CD14-positive monocyte (primary cell): ENCODE measurements around the gene FNDC3B. TPM values are rescaled to one million over a fixed set of nuclear protein-coding genes. Genes with fewer than 3 reads are reported as not detected.

Experiments used
- DNase-seq, 3 donors: peaks; one replicate each; pipeline ENCODE4 v3.0.0-alpha.2; 2011 to 2022
- H2AFZ ChIP-seq: 2 replicates; pipeline ENCODE4 v1.6.0; 2012; ENCODE audit warnings: mild to moderate bottlenecking, low read depth, low read length, inconsistent platforms; ENCODE audit not compliant: insufficient read depth, poor library complexity, severe bottlenecking
- H3K27ac ChIP-seq, 2 donors: 1 replicate in 1 of 2; 2 replicates in 1 of 2; pipeline ENCODE4 v1.5.1; 2012 to 2013; ENCODE audit warnings: low read length in 2 of 2, control low read depth in 1 of 2, inconsistent platforms in 1 of 2, low read depth in 1 of 2, mild to moderate bottlenecking in 1 of 2
- H3K27me3 ChIP-seq, 2 donors: one replicate each; pipeline versions ENCODE4 v1.6.0 to v1.6.1; 2011 to 2013; ENCODE audit warnings: low read length in 2 of 2; ENCODE audit not compliant: control insufficient read depth in 2 of 2, insufficient read depth in 2 of 2
- H3K36me3 ChIP-seq, 2 donors: replicated peaks in 1 of 2; 1 replicate in 1 of 2; 2 replicates in 1 of 2; pipeline versions ENCODE4 v1.5.1 to v1.6.1; 2012 to 2013; ENCODE audit warnings: low read length in 2 of 2, control low read depth in 1 of 2, inconsistent platforms in 1 of 2, mild to moderate bottlenecking in 1 of 2; ENCODE audit not compliant: insufficient read depth in 2 of 2, control insufficient read depth in 1 of 2
- H3K4me1 ChIP-seq, 2 donors: 1 replicate in 1 of 2; 2 replicates in 1 of 2; pipeline versions ENCODE4 v1.5.1 to v1.6.1; 2012 to 2013; ENCODE audit warnings: low read length in 2 of 2, control low read depth in 1 of 2, inconsistent platforms in 1 of 2, mild to moderate bottlenecking in 1 of 2, moderate library complexity in 1 of 2; ENCODE audit not compliant: insufficient read depth in 2 of 2, control insufficient read depth in 1 of 2
- H3K4me2 ChIP-seq: replicated peaks from 2 replicates; pipeline ENCODE3; 2012; ENCODE audit warnings: low read length, moderate library complexity, mild to moderate bottlenecking; ENCODE audit not compliant: poor library complexity, severe bottlenecking; ENCODE audit errors: extremely low read depth
- H3K4me3 ChIP-seq, 3 experiments: fragments of 200-600 bp in 1 of 3; sonication (generic) in 1 of 3; replicated peaks in 1 of 3; 1 replicate in 2 of 3; 2 replicates in 1 of 3; pipeline ENCODE4 v1.5.1; 2011 to 2013; ENCODE audit warnings: low read length in 3 of 3, mild to moderate bottlenecking in 3 of 3, control low read depth in 2 of 3, low read depth in 2 of 3, inconsistent platforms in 1 of 3, moderate library complexity in 1 of 3
- H3K79me2 ChIP-seq: 2 replicates; pipeline ENCODE4 v1.6.0; 2012; ENCODE audit warnings: mild to moderate bottlenecking, control low read depth, inconsistent platforms, low read length, moderate library complexity; ENCODE audit not compliant: insufficient read depth
- H3K9ac ChIP-seq: 2 replicates; pipeline ENCODE4 v1.6.0; 2017; ENCODE audit warnings: low read length, mild to moderate bottlenecking; ENCODE audit not compliant: insufficient read depth, poor library complexity, severe bottlenecking
- H3K9me3 ChIP-seq, 2 donors: replicated peaks in 1 of 2; 1 replicate in 1 of 2; 2 replicates in 1 of 2; pipeline versions ENCODE4 v1.5.1 to v1.6.1; 2012 to 2013; ENCODE audit warnings: low read length in 2 of 2, control low read depth in 1 of 2; ENCODE audit not compliant: control insufficient read depth in 1 of 2, insufficient read depth in 1 of 2
- H4K20me1 ChIP-seq: 2 replicates; pipeline ENCODE4 v1.6.0; 2012; ENCODE audit warnings: mild to moderate bottlenecking, low read length, control low read depth, moderate library complexity; ENCODE audit not compliant: insufficient read depth
- H3K27ac Mint-ChIP-seq, 7 donors: one replicate each; pipeline ENCODE4 v1.8.0; 2020; ENCODE audit warnings: mild to moderate bottlenecking in 7 of 7, mixed read lengths in 7 of 7, moderate library complexity in 6 of 7, inconsistent platforms in 2 of 7
- H3K27me3 Mint-ChIP-seq, 3 donors: one replicate each; pipeline ENCODE4 v1.8.0; 2021 to 2022; ENCODE audit warnings: low read depth in 3 of 3, mild to moderate bottlenecking in 3 of 3, mixed read lengths in 3 of 3, moderate library complexity in 3 of 3, inconsistent platforms in 1 of 3
- H3K36me3 Mint-ChIP-seq, 2 donors: one replicate each; pipeline ENCODE4 v1.8.0; 2020; ENCODE audit warnings: mixed read lengths in 2 of 2, inconsistent platforms in 1 of 2, mild to moderate bottlenecking in 1 of 2
- H3K4me1 Mint-ChIP-seq: one replicate; pipeline ENCODE4 v1.8.0; 2020; ENCODE audit warnings: mild to moderate bottlenecking, mixed read lengths
- H3K4me3 Mint-ChIP-seq, 2 donors: one replicate each; pipeline ENCODE4 v1.8.0; 2020; ENCODE audit warnings: mild to moderate bottlenecking in 2 of 2, mixed read lengths in 2 of 2, moderate library complexity in 1 of 2
- H3K9me3 Mint-ChIP-seq, 7 donors: one replicate each; pipeline ENCODE4 v1.8.0; 2020 to 2022; ENCODE audit warnings: mixed read lengths in 7 of 7, mild to moderate bottlenecking in 6 of 7, moderate library complexity in 6 of 7, inconsistent platforms in 2 of 7
- CTCF ChIP-seq: fragments of 200-600 bp; IDR thresholded peaks from one replicate; pipeline ENCODE4 v1.8.0; 2022; ENCODE audit warnings: antibody characterized with exemption, mild to moderate bottlenecking
- WGBS: methylation state at CpG from one replicate; pipeline ENCODE4 v1.1.5; 2013; ENCODE audit warnings: missing lambda C conversion rate; ENCODE audit not compliant: insufficient coverage; 5-methylcytosine and 5-hydroxymethylcytosine counted together
- intact Hi-C, 2 donors: fragments of 100-400 bp; cut with micrococcal nuclease; formaldehyde crosslinking; loops; one replicate each; pipeline versions ENCODE4 v1.15.0 to v1.15.1; 2023
- polyA plus RNA-seq, 3 donors: library from polyadenylated mRNA; depleted of rRNA in 1 of 3; unstranded in 2 of 3; stranded (reverse) in 1 of 3; fragments of 300-500 nt in 2 of 3; fragments of >200 nt in 1 of 3; fragmentation: Illumina TruSeq in 2 of 3; gene quantifications; 1 replicate in 2 of 3; 2 replicates in 1 of 3; pipeline ENCODE4 v1.2.3, GENCODE V29; 2012 to 2021

Gene FNDC3B
- polyA plus RNA-seq, 3 donors, result 19.6 to 36.1 (median 25.7) TPM

GRCh38 chr3:172293093-172293492 is 253.7 kb downstream of the FNDC3B start:
- DNase-seq, result no peak
- TF ChIP-seq CTCF, result no peak
- no peaks in the 10 kb centered on the region for H3K4me1 ChIP-seq
- H3K27me3 ChIP-seq, result no peaks in the 10 kb centered on the region
- WGBS, result 100% methylated on average over 1 of the region's 2 CpGs
- Mint-ChIP-seq H3K4me3 (no peak overlapping the region), H3K36me3 (peaks cover 70 to 88% of the 10 kb centered on the region in 2 donors), H3K27ac (peak overlapping the region in 5 of 7 donors; percentile 10 to 75 (median 54)), H3K9me3 (peaks cover 14 to 27% (median 19%) of the 10 kb centered on the region in 7 donors), H3K27me3 (peaks cover 0 to 1% (median 0%) of the 10 kb centered on the region in 3 donors), H3K4me1 (peaks cover 10% of the 10 kb centered on the region)
- H3K79me2 ChIP-seq, result peaks cover 29% of the 10 kb centered on the region
- H3K4me3 ChIP-seq, result no peak overlapping the region
- H2AFZ ChIP-seq, result no peak overlapping the region
- intact Hi-C loops, result loop anchor here in 1 of 2 donors (5.0 kb wide), 1 partner anchor 256 kb away; the partner anchor contains the start of gene FNDC3B
- no peak overlapping the region for H3K4me2 ChIP-seq
- H4K20me1 ChIP-seq, result peaks cover 15% of the 10 kb centered on the region
- peaks cover 52 to 92% of the 10 kb centered on the region in 2 donors for H3K36me3 ChIP-seq
- peaks cover 15 to 23% of the 10 kb centered on the region in 2 donors for H3K9me3 ChIP-seq
- H3K27ac ChIP-seq, result peak overlapping the region in 1 of 2 donors; percentile 45
- no peak overlapping the region for H3K9ac ChIP-seq

- peak; percentile 80 to 96 (median 82) for DNase-seq
- H3K27ac ChIP-seq, result peak overlapping the region; percentile 12 to 82
- Mint-ChIP-seq H3K27me3 (no peaks in the 10 kb centered on the region), H3K27ac (peak overlapping the region; percentile 87 to 95 (median 93)), H3K36me3 (peaks cover 68 to 86% of the 10 kb centered on the region in 2 donors), H3K9me3 (peaks cover 14 to 27% (median 19%) of the 10 kb centered on the region in 7 donors), H3K4me3 (no peak overlapping the region), H3K4me1 (peaks cover 7% of the 10 kb centered on the region)
- no peak overlapping the region for H3K9ac ChIP-seq
- H3K4me1 ChIP-seq, result no peaks in the 10 kb centered on the region
- H4K20me1 ChIP-seq, result peaks cover 10% of the 10 kb centered on the region
- H3K4me3 ChIP-seq, result no peak overlapping the region
- peaks cover 15 to 23% of the 10 kb centered on the region in 2 donors for H3K9me3 ChIP-seq
- intact Hi-C loops, result loop anchor here in 1 of 2 donors (5.0 kb wide), 1 partner anchor 257 kb away; the partner anchor contains the start of gene FNDC3B
- no peak for TF ChIP-seq CTCF
- H3K27me3 ChIP-seq, result no peaks in the 10 kb centered on the region
- H3K4me2 ChIP-seq, result no peak overlapping the region
- peaks cover 23% of the 10 kb centered on the region for H3K79me2 ChIP-seq
- 56% methylated on average over 1 of the region's 6 CpGs for WGBS
- no peak overlapping the region for H2AFZ ChIP-seq
- H3K36me3 ChIP-seq, result peaks cover 52 to 92% of the 10 kb centered on the region in 2 donors
These were observed 254.9 kb downstream of the FNDC3B start for GRCh38 chr3:172294223-172294806.
